ENCODE results near the gene CYTIP. TPM values are rescaled to one million over a fixed set of nuclear protein-coding genes. Genes with fewer than 3 reads are reported as not detected.

CYTIP gene
- total and polyA plus RNA-seq, 2 of the 13 experiments (the other 11 are each of a cell fraction or from before 2014, with no cell fraction given) = not detected

GRCh38 chr2:157486596-157487270 is 42.8 kb upstream of the CYTIP start:
- Histone ChIP-seq H3K79me2 (ENCODE audit: insufficient read depth, low read length) (no peaks in the 10 kb centered on the region), H3K4me1 (ENCODE audit: insufficient read depth, low read length) (no peaks in the 10 kb centered on the region), H4K20me1 (ENCODE audit: insufficient read depth, low read length) (no peaks in the 10 kb centered on the region), H3K4me3 (replicated peaks in 1 of 3; ENCODE audit: insufficient read depth in 1 of 3, low read depth in 2 of 3, low read length in 3 of 3) (no peak overlapping the region), H3K9me3 (ENCODE audit: low read length) (no peaks in the 10 kb centered on the region), H3K27me3 (ENCODE audit: control insufficient read depth in 1 of 2, insufficient read depth in 2 of 2, low read length in 2 of 2) (no peaks in the 10 kb centered on the region), H3K27ac (ENCODE audit: extremely low read length, insufficient read depth, low read length) (no peak overlapping the region), H3K36me3 (replicated peaks in 1 of 2; ENCODE audit: control insufficient read depth in 1 of 2, insufficient read depth in 2 of 2, low read length in 2 of 2) (no peaks in the 10 kb centered on the region), H2AFZ (ENCODE audit: low read length) (no peak overlapping the region), H3K4me2 (ENCODE audit: low read depth, low read length) (no peak overlapping the region), H3K9ac (ENCODE audit: insufficient read depth, low read depth, low read length) (no peak overlapping the region)
- intact Hi-C loops (cut with micrococcal nuclease; ENCODE audit: unreplicated experiment) (no loop called here), in situ Hi-C loops (cut with HindIII; ENCODE audit: extremely low pct_ligation_motif_present, low pct_unique_long_range_greater_than_20kb) (loop anchor here (25.0 kb wide), 1 partner anchor 276 kb away; no protein-coding TSS in a partner anchor)
- POLR2A ChIA-PET = no interaction called here
- WGBS (ENCODE audit: low lambda C conversion rate) = 17% methylated on average over 4 of the region's 4 CpGs
- BruUV-seq (replicated peaks) = no TSS peak
- ATAC-seq (no peak), DNase-seq (ENCODE audit: low spot score) (no peak), FAIRE-seq (no peak)
- CTCF ChIA-PET (ENCODE audit: low intra/inter-chr PET ratio, low total read pairs) = no interaction called here
- TF ChIP-seq ZNF234 (CRISPR knock-in tag; conservative IDR thresholded peaks at IDR 0.05) = no peak
- TF ChIP-seq THAP11 (CRISPR knock-in tag; IDR thresholded peaks at IDR 0.05) = no peak
- TF ChIP-seq ZNF333 (CRISPR knock-in tag; IDR thresholded peaks at IDR 0.05; ENCODE audit: borderline replicate concordance) = no peak
- no peak for TF ChIP-seq ZBTB37 (CRISPR knock-in tag; IDR thresholded peaks at IDR 0.05)
- TF ChIP-seq PRPF4 (IDR thresholded peaks at IDR 0.05; ENCODE audit: low read depth, low read length, poor library complexity, severe bottlenecking) = no peak
- TF ChIP-seq SSRP1 (CRISPR knock-in tag; IDR thresholded peaks at IDR 0.05) = no peak
- TF ChIP-seq SRSF1 (optimal IDR thresholded peaks at IDR 0.05; ENCODE audit: low read depth, low read length) = no peak
- no peak for TF ChIP-seq FOXP4 (CRISPR knock-in tag; IDR thresholded peaks at IDR 0.05)
- no peak for TF ChIP-seq ZNF761 (CRISPR knock-in tag; conservative IDR thresholded peaks at IDR 0.05)
- TF ChIP-seq CREM (IDR thresholded peaks at IDR 0.05) = no peak
- TF ChIP-seq CREM (CRISPR knock-in tag; IDR thresholded peaks at IDR 0.05) = no peak
- TF ChIP-seq NRL (CRISPR knock-in tag; IDR thresholded peaks at IDR 0.05; ENCODE audit: borderline replicate concordance) = no peak
- TF ChIP-seq CHCHD3 (CRISPR knock-in tag; IDR thresholded peaks at IDR 0.05) = no peak
- TF ChIP-seq GMEB2 (CRISPR knock-in tag; IDR thresholded peaks at IDR 0.05; ENCODE audit: low read depth) = no peak
- no peak for TF ChIP-seq PLSCR1 (CRISPR knock-in tag; IDR thresholded peaks at IDR 0.05; ENCODE audit: borderline replicate concordance)
- TF ChIP-seq SOX13 (IDR thresholded peaks at IDR 0.05) = no peak
- no peak for TF ChIP-seq SOX13 (CRISPR knock-in tag; conservative IDR thresholded peaks at IDR 0.05 in 1 of 2, IDR thresholded peaks at IDR 0.05 in 1 of 2)
- no peak for TF ChIP-seq STAG1 (CRISPR knock-in tag; IDR thresholded peaks at IDR 0.05)
- TF ChIP-seq BRF2 (CRISPR knock-in tag; IDR thresholded peaks at IDR 0.05) = no peak
